ENCODE measurements around the gene CCDC127.
"Not testable (repeated sequence)": the region's sequence is repeated elsewhere in the genome, so short reads cannot be mapped to it uniquely, and the experiment has no call there.

Gene CCDC127

DNA sequence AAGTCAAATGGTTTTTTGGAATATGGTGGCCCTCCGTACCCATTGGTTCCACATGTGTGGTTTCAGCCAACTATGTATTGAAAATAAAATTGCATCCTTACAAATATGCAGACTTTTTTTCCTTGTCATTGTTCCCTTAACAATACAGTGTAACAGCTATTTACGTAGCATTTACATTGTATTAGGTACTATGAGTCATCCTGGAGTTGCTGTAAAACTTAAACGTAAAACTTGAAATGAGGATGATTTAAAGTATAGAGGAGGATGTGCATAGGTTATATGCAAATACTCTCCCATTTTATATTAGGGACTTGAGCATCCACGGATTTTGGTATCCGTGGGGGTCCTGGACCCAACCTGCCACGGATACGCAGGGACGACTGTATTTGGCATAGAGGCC lies 16.5 kb upstream of the CCDC127 start:
- no peak for DNase-seq (ENCODE audit: low read depth in 2 of 2)

DNA sequence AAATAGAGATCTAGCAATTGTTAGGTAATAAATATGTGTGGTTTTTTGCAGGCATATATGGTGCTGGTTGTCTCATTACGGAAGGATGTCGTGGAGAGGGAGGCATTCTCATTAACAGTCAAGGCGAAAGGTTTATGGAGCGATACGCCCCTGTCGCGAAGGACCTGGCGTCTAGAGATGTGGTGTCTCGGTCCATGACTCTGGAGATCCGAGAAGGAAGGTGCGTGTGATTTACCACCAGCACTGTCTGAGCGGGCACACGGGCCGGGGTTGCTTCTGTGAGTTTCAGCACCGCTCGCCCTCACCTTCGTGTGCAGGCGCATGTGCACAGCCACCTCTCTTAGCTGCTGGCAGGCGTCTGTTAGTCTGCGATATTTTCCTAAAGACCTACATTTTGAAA lies 15.5 kb upstream of the CCDC127 start:
- DNase-seq (ENCODE audit: low read depth in 2 of 2) = not testable (repeated sequence)

DNA sequence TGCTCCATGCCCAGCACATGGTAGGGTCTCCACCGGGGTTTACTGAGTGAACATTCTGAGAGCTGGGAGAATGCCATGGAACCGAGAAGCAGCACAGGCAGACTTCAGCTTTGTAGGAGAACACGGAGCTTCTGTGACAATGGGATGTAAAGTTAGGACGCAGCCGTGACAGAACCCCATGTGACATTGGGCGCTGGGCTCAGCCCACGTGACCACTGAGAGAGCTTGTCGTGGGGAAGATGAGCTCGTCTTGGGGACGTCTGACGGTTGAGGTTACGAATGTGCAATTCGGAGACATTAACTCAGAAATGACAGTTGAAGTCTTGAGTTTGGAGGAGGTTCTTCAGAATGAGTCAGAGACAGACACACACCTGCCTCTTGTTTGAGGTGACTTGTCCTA lies 13.7 kb upstream of the CCDC127 start:
- DNase-seq (ENCODE audit: low read depth in 2 of 2) = no peak

DNA sequence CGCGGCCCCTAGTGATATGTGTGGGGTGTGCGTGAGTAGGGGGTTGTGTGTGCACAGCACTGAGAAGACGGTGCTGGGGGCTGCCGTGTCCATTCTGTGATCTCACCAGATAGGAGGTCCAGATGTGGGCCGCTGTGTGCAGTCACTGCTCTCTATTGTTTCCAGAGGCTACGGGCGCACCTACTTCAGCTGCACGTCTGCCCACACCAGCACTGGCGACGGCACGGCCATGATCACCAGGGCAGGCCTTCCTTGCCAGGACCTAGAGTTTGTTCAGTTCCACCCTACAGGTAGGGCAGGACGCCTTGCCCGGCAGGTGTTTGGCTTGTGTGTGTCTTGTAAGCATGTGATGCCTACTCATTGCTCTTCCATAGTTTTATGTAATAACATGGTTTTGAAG lies 12.8 kb upstream of the CCDC127 start:
- DNase-seq (ENCODE audit: low read depth in 2 of 2) = no peak

DNA sequence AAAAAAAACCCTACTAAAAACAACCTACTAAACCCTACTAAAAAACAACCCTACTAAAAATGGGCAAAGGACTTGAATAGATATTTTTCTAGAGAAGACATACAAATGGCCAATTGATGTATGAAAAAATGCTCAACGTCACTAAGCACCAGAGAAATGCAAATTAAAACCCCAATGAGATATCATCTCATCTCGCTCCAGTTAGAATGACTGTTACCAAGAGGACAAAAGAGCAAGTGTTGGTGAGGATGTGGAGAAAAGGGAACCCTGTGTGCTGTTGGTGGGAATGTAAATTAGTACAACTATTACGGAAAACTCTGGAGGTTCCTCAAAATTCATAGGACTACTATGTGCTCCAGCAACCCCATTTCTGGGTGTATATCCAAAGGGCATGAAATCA lies 10.9 kb upstream of the CCDC127 start:
- no peak for DNase-seq (ENCODE audit: low read depth in 2 of 2)

DNA sequence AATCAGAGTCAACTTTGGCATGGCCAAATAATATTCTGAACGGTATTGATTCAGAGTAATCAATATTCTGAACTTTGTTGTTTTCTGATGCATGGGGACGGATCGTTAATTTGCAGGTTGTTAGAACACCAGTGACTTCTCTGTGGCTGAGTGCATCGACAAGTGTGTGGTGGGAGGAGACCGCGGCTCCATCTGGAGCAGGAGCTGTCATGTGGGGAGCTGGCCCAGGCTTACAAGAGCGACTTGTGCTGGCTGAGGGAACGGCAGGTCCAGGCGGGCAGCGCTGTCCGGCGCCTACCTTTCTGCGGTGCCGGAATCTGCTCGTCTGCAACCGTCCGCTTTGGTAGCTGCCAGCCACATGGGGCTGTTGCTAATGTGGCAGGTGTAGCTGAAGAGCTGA lies 9.4 kb upstream of the CCDC127 start:
- DNase-seq (ENCODE audit: low read depth in 2 of 2) = not testable (repeated sequence)

DNA sequence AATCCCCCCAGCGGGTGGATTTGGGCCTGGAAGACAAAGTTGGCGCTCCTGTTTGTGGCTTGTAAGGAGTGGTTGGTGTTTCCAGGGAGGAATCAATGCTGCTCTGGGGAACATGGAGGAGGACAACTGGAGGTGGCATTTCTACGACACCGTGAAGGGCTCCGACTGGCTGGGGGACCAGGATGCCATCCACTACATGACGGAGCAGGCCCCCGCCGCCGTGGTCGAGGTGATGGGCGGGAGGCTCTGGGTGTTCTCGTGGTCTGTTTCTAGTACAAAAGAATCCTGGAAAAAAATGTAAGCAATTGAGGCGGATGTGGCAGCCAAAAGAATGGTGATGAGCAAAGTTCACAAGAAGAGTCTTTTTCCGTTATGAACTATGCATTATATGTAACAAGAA lies 7.4 kb upstream of the CCDC127 start:
- DNase-seq (ENCODE audit: low read depth in 2 of 2) = no peak

DNA sequence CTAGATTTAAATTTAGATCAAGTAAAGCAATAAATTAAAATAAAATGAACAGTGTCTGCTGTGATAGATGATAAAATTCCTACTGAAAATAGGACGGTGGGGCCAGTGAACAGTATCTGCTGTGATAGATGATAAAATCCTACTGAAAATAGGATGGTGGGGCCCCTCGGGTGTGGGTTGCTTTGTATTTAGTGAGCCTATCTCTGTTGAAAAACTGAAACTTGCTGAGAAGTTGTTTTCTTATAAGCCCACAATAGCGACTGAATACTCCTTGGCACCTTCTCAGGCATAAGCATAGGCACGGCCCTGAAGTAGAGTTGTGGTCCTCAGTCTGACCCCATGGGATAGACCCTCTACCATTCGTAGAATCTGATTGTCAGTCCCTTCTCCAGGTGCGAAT lies 5.8 kb upstream of the CCDC127 start:
- no peak for DNase-seq (ENCODE audit: low read depth in 2 of 2)

DNA sequence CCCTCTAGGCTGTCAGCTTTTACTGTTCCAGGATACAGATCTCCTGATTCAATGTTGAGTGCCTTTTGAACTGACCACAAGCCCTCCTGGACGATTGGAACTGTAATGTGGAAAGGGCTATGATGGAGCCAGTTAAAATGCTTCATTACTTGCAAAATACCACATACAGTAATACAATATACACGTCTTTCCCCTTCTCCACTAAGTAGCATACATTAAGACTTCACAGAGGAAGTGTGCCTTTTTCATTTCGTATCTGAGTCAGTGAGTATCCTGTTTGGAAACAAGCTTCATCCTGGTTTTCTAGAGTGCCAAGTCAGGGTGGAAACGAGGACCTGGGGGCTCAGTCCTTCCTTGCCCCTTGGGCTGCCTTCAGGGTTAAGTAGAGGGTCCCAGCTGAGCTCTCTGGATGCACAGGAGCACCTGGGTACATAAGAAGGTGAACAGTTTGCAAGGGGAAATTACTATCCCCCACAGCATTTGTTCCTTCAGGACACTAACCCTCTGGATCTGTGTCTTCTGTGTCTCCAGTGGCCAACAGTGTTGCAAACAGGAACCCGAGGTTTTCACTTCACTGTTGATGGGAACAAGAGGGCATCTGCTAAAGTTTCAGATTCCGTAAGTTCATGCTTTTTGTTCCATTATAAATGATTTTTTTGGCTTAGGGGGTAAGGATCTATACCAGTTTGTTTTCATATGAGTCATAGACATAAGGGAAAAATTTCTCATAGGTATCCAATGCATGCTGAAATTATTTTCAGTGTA lies 5.2 kb upstream of the CCDC127 start:
- DNase-seq (ENCODE audit: low read depth in 2 of 2) = not testable (repeated sequence)

DNA sequence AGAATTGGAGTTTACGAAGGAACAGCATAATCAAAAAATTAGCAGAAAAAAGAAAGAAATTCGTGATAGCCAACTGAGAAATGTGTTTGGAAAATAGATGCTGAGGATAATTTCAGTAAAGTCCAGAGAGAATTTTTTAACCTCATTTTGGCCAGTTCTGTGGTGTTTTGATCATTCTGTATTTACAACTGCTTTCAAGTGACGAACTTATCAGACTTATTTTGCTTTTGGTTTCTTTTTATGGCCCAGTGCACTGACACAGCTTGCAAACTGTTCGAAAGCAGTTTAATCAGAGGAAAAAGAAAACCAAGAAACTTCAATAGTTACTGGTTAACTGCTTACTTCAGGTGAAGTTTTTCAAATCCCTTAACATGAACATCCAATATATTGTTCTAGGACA lies 2.0 kb upstream of the CCDC127 start:
- DNase-seq (ENCODE audit: low read depth in 2 of 2) = no peak

DNA sequence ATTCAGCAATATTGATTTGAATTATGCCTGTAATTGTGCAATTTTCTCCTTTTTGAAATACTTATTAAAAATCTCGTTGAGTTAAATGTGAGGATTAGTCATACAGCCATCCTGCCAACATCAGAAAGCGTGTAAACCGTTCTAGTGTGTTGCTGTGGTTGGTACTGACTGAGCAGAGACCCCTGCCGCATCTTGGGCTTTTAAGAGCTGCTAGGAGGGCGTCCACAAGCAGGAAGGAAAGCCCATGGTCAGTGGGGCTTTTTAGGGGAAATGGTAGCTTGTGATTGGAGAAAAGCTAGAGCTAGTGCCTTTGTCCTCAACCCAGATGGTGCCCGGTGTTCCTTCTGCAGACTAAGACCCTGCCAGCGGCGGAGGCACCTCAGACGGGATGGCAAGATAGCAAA lies 1.5 kb upstream of the CCDC127 start:
- DNase-seq (ENCODE audit: low read depth in 2 of 2) = no peak

DNA sequence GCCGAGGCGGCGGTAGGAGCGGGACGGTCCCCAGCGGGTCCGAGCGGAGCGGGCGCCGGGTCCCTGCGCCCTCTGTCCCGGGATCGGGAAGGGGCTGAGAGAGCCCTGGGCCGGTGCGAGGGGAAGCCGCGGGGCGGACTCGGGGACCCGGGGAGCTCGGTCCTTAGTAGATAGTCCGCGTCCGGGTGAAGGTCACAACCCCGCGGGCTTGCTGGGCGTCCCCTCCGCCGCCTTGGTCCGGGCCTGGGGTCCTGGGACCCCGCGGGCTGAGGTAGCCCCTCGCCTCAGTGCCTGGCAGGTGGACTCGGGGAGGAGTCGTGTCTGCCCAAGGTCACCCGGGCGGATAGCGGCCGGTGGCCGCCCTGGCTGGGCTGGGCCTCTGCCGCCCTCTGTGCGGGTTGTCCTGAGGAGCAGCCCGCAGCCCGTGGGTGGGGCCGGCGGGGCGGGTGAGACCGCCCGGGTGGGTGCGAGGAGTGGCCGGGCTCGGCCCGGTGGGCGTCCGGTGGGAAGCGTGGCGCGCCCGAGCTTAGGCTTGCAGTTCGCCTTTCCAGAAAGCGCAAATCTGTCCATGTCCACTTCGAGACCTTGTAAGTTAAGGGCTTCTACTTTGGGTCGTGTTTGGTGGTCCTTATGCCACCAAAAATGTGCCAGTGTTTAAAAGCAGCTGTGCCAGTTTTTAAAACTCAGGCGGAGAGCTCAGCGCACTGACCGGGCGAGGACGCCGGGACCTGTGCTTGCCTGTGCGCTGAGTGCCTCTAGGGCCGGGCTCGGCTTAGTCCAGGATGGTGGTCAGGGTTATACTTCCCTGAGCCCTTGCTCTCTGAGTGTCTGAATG lies 721 bp upstream of the CCDC127 start:
- no peak for DNase-seq (ENCODE audit: low read depth in 2 of 2)

DNA sequence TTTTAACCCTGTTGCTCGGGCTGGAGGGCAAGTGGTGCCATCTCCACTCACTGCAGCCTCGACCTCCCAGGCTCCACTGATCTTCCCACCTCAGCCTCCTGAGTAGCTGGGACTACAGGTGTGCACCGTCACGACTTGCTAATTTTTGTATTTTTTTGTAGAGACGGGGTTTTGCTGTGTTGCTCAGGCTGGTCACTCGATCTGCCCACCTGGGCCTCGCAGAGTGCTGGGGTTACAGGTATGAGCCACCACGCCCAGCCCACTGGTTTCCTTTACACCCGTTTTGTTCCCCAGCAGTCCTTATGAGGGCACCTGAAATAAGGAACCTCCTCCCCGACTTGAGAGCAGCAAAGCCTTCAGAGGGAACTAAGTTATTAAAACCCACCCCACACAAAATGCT lies 1.9 kb downstream of the CCDC127 start:
- not testable (repeated sequence) for DNase-seq (ENCODE audit: low read depth in 2 of 2)

DNA sequence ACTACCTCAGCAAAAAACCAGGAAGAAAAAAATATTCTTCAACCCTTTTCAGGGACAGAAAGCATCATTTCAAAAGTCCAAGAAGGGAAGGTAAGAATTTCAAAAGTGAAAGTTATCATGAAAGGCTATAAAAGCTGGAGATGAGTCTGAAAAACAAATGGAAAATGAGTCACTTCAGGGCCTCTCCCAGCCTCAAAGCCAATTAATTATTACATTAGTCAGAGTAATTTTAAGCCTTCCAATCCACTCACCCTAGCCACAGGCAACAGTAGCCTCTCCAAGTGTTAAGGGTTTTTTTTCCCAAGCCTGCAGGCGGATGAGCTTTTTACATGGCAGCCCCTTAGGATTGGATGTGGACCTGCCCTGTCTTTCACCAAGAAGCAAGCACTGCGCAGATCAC lies 2.7 kb downstream of the CCDC127 start:
- not testable (repeated sequence) for DNase-seq (ENCODE audit: low read depth in 2 of 2)

DNA sequence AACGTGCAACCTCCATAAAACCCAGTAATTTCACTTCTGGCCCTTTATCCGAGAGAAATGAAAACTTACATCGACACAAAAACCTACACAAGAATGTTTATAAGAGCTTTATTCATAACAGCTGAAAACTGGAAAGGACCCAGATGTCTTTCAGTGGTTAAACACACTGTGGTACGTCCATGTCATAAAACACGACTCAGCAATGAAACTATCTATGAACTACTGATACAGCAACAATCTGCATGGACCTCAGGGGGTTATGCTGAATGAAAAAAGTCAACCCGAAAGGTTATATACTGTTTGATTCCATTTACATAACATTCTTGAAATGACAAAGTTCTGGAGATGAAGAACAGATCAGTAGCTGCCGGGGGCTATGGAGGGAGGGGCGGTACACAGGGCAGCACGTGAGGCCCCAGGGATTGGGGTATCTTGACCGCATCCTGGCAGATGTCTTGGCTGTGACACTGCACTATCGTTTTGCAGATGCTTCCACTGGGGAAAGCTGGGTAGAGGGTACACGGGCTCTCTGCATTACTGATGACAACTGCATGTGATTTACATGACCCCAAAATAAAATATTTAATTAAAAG lies 4.1 kb downstream of the CCDC127 start:
- DNase-seq (ENCODE audit: low read depth in 2 of 2) = no peak

DNA sequence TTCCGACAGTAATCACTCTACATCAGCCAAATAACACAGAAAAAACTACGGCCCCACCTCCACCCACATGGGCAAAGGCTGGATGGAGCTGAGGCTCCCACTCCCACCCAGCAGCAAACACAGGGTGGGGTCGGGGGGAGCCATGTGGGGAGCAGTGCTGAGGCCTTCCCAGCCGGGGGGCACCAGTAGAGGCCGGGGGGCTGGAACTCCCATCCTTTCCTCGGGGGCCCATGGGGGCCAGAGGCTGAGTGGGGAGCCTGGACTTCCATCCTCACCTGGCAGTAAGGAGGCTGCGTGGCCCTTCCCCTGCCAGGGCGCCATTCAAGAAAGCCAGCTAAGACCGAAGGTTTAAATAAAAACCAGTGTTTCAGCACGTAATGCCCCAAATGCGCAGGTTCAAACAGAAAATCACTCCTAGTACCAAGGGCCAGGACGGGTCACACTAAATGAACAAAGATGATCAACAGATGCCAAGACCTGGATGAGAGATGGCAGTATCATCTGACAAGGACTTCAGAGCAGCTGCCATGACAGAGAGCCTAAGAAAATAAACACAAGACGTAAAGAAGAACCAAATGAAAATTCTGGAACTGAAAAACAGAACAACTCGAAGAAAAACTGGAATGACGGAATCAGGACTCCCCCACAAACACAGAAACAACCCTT lies 9.4 kb downstream of the CCDC127 start:
- no peak for DNase-seq (ENCODE audit: low read depth in 2 of 2)

DNA sequence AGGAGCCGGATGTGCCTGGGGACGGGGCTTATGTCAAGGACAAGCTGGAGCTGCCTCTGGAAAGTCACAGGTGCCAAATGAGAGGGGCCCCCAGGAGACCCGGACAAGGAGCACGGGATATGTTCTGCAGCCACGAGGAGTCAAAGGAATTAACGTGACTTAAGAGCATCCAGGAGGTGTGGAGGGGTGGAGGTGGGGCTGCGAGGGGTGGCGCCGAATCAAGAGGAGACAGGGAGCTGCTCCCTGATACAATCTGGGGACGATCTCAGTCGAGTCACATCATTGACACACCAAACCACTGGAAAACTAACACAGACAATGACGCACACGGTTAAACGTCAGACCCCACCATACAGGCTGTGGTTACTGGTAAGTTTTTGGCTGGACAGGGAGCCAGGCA lies 10.4 kb downstream of the CCDC127 start:
- no peak for DNase-seq (ENCODE audit: low read depth in 2 of 2)

DNA sequence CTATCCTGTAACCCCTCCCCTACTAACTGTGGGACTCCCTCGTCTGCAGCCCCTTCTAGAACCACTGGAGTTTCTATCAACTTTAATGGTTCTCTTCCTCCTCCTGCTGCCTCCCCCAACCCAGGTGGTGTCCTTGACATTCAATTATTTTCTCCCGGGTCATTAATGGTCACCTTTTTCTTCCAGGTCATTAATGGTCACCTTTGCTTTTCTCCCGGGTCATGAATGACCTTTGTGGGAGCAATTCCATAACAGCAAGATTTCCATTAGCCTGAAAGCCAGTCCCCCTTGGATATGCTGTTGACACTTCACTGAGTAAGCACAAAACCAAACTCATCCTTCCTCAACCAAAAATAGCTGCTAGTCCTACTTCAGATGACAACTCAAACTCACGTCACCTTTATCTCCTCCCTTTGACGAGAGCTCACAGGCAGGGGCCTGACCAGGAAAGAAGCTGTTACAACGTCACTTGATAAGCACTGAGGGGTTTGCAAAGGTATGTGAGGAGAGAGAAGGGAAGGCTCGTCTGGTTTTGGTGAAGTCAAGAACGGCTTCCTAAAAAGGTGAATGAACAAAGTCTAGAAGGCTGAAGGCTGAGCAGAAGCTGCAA lies 10.9 kb downstream of the CCDC127 start:
- DNase-seq (ENCODE audit: low read depth in 2 of 2) = no peak

DNA sequence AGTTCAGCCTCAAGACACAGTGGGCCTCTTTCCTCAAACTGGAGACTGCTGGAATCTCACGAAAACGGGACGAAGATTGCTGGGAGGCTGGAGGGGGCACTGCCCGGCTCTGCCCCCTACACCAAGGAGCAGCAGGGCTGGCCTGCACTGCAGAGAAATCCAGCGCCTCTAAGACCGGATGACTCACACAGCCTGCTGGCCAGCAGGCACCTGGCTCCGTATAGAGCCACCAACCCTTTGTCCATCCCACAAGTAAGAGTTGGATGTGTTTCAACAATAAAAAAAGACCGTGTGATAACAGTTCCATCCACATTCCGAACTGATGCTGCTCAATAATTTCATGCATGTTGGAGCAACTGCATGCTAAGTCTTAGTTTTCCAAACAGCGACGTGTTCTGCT lies 11.5 kb downstream of the CCDC127 start:
- no peak for DNase-seq (ENCODE audit: low read depth in 2 of 2)

DNA sequence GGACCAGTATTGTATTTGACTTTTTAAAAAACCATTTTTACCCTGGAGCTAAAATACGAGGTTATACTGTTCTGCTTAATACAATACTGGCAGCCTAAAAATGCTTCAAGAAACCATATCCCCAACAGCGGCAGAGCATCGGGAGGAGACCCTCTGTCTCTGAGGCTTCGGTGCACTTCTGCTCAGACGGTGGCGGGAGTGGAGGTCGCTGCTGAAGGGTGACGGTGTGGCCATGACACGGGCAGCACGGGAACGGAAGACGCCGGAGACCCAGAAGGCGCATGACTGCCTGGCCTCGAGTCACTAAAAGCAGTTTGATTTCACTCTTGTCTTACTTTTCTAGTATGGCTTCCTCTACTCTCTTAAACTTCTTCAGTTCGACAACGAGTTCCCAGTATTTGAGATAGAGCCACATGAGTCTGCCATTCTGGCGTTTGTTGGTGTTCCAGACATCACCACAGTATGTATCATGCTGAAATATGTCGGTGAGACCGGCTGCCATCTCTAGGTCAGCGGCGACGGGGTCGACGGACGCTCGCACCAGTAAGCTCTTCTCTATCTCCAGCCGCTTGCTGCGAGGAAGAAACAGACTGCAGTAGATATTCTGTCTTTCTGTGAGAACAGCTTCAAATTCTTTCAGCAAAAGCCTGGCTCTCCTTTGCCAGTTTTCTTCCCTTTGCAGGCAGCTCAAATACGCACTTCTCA lies 12.8 kb downstream of the CCDC127 start:
- no peak for DNase-seq (ENCODE audit: low read depth in 2 of 2)

DNA sequence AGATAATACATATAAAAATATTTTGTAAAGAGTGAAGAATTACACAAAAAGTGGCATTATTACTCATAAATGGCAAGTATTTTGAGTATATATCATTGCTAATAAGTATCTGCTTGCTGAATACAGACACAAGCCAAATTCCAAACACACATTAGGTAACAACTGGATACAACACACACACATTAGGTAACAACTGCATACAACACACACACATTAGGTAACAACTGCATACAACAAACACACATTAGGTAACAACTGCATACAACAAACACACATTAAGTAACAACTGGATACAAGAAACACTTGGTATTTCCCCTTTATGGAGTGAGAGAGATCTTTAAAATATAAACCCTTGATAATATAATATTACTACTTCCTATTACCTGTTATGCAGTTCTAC lies 13.5 kb downstream of the CCDC127 start:
- DNase-seq (ENCODE audit: low read depth in 2 of 2) = no peak

Data from fibroblast of skin of left biceps (primary cell).